Right lobe of liver (tissue), 4 donors: ENCODE data around the gene TBC1D8.

Experiments
- POLR2A ChIP-seq: fragments of 450-650 bp; IDR thresholded peaks from one replicate; pipeline ENCODE4 v1.6.1; 2017; ENCODE audit warnings: antibody characterized with exemption, mild to moderate bottlenecking
- TF ChIP-seq, protein P1 (sequence below), 4 donors: fragments of 200-600 bp in 3 of 4; fragments of 450-650 bp in 1 of 4; IDR thresholded peaks; one replicate each; pipeline versions ENCODE4 v1.5.1 to v1.8.0; 2016 to 2022; ENCODE audit warnings: antibody characterized with exemption in 4 of 4, mild to moderate bottlenecking in 2 of 4
- donor health status: DM: no; HTN: no; CAD: no.
- donor health status: DM: no; HTN: no; CAD: no.
- donor health status: DM: no; HTN: yes; CAD: no.

- TF ChIP-seq, protein P1, sequence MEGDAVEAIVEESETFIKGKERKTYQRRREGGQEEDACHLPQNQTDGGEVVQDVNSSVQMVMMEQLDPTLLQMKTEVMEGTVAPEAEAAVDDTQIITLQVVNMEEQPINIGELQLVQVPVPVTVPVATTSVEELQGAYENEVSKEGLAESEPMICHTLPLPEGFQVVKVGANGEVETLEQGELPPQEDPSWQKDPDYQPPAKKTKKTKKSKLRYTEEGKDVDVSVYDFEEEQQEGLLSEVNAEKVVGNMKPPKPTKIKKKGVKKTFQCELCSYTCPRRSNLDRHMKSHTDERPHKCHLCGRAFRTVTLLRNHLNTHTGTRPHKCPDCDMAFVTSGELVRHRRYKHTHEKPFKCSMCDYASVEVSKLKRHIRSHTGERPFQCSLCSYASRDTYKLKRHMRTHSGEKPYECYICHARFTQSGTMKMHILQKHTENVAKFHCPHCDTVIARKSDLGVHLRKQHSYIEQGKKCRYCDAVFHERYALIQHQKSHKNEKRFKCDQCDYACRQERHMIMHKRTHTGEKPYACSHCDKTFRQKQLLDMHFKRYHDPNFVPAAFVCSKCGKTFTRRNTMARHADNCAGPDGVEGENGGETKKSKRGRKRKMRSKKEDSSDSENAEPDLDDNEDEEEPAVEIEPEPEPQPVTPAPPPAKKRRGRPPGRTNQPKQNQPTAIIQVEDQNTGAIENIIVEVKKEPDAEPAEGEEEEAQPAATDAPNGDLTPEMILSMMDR (IDR thresholded peaks at IDR 0.05) = no peak
- TF ChIP-seq POLR2A = peak; percentile 95
These were observed at the start of gene TBC1D8 for GRCh38 chr2:101151146-101151858.
